Activated T-helper 1 cell treated with anti-CD3 and anti-CD28 coated beads, Interleukin-2, amount 50 U/mL, for 16 hours (primary cell): ENCODE data around the gene GNS.

Source experiments
- DNase-seq, 2 donors: peaks; one replicate each; pipeline ENCODE4 v3.0.0-alpha.2; 2020; ENCODE audit warnings: low read depth in 1 of 2, low spot score in 1 of 2

GNS gene

GRCh38 chr12:64759035-64759894 lies at the start of gene GNS:
Gene GNS, minus strand, starts transcription at chr12:64759406. Its CDS starts 130 bp downstream, at chr12:64759276.
- DNase-seq = peak; percentile 84 to 89

- DNase-seq = no peak
These were observed 48.9 kb upstream of the GNS start for GRCh38 chr12:64808110-64808509.

- no peak for DNase-seq
These were observed 47.6 kb upstream of the GNS start for GRCh38 chr12:64806593-64807460.

DNA sequence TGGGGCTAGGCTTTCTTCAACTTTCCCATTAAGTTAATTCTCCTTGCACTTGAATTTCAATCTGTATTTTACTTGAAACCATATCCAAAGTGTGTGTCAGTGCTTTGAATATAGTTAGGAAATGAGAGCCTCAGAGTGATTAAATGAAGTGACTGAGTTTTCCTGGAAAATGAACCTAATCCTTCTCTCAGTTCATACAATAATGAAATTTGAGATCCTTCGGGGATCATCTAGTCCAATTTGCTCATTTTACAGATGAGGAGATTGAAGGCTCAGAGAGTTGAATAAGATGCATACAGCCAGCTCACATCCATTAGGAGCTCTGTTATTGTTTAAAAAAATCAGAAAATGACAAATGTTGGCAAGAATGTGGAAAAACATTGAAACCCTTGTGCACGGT lies 47.0 kb upstream of the GNS start:
- no peak for DNase-seq

- peak in 1 of 2 donors; percentile 30 for DNase-seq
These were observed 43.1 kb upstream of the GNS start for GRCh38 chr12:64802180-64802775.

DNA sequence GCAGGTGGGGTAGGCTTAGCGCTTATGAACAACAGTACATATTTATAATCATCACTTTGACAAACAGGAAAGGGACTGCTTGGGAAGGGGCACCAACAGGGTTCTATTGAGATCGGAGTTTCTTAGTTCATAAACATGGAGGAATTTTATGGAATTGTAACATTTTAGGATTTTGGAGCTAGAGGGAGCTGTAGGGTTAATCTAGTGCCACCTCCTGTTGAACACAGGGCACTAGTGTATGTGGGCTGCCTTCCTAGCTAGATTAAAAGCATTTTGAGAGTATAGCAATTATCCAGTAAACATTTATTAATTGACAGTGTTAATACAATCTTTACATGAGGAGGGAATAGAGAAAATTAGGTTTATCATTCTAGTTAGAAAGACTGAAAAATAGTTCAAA lies 42.2 kb upstream of the GNS start:
- DNase-seq = no peak

DNA sequence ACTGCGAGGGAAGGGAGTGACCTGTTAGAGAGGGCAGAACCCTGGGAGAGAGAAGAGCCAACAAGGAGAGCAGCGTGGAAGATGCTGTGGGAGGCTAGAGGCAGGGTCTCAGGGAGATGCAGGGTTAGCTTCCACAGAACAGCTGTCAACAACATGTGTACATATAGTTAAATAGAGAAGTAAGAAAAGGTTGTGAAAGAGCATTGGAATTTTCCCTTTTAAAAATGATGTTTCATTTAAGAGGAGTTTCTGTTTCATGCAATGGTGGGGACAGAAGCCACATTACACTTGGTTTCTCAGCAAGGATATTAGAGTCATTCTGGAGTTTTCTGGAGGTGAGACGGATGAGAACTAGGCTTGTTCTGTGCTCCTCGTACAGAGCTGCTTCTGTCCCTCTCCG lies 41.4 kb upstream of the GNS start:
- no peak for DNase-seq

DNA sequence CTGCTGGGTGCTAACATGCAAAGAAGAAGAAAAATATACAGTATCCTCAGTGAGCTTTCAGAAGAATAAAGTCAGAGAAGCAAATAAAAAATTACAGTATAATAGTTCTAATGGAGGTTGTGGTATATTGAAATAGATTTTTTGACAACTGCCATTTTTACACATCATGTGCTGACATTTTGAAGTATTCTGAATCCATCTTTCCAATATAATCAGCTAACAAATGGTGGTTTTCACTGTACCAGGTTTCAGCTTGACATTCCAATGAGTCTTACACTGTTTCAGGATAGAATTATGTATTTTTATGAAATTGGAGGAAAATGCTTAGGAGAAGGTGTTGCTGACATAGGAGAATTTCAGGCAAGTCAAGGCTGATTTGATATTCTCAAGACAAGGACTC lies 39.0 kb upstream of the GNS start:
- DNase-seq = no peak

DNA sequence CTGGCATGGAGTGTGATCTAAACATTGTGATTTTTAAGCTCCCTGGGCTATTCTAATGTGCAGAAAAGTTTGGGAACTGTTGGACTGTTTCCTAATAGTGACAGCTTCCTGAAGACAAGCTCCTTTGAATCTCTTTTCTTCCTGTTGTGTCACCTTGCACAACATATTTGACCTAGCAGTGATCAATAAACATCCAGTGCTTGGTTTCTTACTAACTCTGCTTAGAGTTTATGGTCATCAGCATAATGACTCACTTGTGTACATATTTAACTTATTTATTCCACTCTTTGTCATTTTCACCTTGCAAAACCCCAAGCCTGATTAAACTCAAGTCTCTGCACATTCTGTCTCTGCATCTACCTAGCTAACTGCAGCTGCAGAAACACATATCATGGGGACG lies 38.0 kb upstream of the GNS start:
- no peak for DNase-seq

DNA sequence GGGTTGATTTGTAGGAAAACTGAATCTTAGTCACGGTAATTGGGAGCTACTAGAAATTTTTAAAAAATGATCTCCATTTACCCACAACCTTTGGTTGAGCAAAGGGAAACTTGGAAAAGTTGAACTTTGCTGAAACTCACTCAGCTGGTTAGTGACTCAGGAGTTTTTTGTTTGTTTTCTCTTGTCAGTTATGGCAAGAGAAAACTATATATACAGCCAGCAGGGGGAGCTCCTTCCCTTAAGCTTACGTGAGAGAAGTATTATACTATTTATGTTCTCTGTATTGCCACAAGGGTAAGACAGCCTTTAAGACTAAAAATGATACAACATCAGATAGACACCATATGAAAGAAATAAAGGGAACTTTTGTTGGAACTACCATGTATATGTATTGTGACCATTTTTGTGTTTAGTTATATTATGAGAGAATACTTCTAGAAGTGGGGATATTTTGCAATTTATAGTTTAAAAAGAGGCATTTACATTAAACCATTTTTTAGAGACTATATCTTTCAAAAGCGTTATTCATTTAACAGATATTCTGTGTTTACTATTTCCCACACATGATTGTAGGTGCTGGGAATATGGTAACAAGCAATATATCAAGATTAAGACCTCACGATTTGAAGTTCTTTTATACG lies 37.1 kb upstream of the GNS start:
- DNase-seq = no peak

GRCh38 chr12:64794305-64794704 lies 35.1 kb upstream of the GNS start:
- no peak for DNase-seq

DNA sequence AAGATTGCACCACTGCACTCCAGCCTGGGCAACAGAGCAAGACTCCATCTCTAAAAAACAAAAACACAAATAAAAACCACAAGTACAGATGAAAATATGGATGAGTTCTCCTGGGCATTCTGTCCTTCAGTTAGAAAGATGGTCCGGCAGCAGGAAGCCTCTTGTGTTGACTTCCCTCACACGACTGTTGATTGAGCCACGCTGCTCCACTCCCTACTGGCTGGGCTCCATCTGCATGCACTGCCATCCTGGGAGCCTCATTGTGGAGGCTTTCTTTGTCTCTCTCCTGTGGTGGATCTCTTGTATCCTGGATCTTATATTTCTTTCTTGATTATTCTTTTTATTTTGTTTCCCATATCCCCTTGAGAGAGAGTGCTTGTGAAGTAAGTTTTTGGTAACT lies 34.4 kb upstream of the GNS start:
- no peak for DNase-seq

GRCh38 chr12:64792128-64792527 lies 32.9 kb upstream of the GNS start:
- DNase-seq = no peak

- no peak for DNase-seq
These were observed 31.8 kb upstream of the GNS start for GRCh38 chr12:64791036-64791435.

DNA sequence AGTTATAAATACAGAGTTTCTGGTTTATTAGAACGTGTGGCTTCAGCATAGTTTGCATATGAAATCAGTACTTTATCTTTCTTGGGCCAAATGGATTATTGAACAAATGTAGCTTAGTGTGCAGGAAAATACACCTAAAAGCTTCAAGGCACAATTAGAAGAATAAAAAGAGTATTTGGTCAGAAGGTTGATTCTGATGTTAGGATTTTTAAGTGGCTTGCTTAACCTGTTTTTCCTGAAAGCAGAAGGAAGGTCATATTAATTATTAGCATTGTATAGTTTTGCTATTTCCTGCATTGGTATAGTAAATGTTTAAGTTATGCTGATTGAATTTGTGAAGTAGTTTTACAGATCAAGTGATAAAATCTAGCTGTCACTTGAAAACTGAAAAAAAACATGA lies 31.0 kb upstream of the GNS start:
- no peak for DNase-seq

DNA sequence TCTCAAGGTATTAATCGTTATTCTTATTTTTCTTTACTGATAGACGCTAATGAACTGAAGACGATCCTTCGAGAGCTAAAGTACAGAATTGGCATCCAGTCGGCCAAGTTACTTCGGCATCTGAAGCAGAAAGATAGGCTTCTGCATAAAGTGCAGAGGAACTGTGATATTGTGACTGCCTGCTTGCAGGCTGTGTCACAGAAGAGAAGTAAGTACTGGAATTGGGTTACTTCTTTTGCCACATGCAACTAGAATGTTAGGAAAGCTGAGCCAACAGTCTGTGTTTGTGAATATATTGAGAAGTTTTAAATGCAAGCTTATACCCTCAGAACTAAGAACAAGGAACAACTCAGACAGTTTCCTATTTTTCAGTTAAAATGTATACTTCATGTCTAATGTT lies 26.6 kb upstream of the GNS start:
- no peak for DNase-seq

DNA sequence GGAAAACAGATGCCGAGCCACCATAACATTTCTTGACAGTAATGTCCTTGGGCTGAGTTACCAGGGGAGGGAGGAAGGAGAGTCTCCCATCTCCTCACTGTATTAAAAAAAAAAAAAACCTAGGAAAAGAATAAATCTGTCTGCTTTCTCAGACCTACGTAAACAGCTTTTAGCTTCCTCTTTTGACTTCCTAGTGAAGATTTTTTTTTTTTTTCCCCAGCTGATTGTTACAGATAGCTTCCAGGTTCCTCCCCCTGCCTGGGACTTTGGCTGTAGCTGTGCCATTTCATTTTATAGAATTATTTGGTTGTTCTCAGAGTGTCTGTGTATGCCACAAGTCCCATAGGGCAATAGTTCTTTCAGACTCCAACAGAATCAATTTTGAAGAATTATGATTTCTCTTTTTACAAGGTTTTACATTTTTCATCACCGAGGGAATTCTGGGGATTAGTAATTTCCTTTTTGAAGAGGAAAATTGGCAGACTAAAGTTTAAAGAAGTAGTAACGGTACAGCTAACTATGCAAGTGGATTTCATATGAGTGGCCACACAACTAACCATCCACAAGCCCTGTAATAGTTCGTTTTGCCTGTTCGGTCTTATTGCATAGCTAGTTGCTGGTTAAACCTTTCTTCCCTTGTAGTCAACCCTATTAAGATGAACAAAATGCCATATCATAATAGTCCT lies 23.1 kb upstream of the GNS start:
- DNase-seq = no peak

GRCh38 chr12:64781280-64782190 lies 22.3 kb upstream of the GNS start:
- no peak for DNase-seq

DNA sequence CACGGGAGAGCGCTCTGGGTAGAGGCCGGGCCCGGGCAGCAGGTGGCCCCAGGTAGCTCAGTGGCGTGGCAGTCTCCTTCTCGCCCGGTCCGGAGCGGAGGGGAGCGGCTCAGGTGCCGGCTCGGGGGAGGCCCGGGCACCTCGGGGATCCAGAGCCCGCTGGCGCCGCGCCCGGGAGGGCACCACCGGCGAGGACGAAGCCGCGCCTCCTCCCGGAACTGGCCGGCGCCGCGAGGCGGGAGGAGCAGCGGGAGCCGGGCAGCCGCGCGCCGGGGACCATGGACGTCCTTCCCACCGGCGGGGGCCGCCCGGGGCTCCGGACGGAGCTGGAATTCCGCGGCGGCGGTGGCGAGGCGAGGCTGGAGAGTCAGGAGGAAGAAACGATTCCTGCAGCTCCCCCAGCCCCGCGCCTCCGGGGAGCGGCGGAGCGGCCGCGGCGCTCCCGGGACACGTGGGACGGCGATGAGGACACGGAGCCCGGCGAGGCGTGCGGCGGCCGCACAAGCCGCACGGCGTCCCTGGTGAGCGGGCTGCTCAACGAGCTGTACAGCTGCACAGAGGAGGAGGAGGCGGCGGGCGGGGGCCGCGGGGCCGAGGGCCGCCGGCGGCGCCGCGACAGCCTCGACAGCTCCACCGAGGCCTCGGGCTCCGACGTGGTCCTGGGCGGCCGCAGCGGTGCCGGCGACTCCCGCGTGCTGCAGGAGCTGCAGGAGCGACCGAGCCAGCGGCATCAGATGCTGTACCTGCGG lies 21.5 kb upstream of the GNS start:
- no peak for DNase-seq
